Epidermal melanocyte (primary cell): ENCODE data around the gene MORC2.

Experiments used
- DNase-seq: peaks from one replicate; pipeline ENCODE4 v3.0.0; 2011; ENCODE audit warnings: low spot score; ENCODE audit not compliant: insufficient read length

Gene MORC2

GRCh38 chr22:30889268-30889995 is 79.1 kb downstream of the MORC2 start:
- no peak for DNase-seq

- no peak for DNase-seq
Observed at GRCh38 chr22:30887861-30888260, 80.7 kb downstream of the MORC2 start.

- DNase-seq: no peak
Observed at GRCh38 chr22:30887453-30887852, 81.1 kb downstream of the MORC2 start.

- DNase-seq: no peak
Observed at GRCh38 chr22:30885591-30885990, 83.0 kb downstream of the MORC2 start.

GRCh38 chr22:30885001-30885366 is 83.6 kb downstream of the MORC2 start:
- no peak for DNase-seq

DNA sequence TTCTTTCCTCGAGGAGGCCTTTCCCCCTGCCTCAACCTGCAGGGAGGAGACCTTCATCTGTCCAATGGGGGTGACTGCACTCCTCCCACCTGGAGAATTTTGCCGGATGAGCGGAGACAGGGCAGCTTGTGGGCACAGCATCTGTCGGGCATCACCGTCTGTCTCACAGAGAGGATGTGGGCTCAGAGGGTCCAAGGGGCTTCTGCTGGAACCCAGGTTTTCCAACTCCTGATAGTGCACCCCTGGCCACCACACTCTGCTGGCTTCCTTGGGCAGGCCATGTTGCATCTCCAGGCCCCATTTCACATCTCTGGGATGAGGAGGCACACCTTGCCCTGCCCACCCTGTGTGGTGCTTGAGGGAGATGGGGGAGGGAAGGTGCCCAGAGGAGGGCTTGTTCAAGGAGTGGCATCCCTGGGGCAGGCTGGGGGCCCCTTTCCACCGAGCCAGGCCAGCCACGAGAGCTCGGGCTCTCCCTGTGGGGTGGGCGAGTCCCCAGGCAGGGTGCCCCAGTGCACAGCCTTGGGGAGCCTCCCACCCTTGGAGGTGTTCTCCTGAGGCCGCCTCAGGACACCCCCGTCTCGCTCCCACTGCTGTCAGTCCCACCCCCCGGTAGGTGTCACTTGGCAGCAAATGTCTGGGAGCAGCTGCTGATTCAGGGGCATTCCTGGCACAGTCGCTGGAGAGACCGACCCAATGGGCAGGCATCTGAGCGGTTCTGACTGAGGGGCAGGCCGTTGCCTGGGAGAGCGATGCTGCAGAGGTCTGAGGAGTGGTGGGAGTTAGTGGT is 84.2 kb downstream of the MORC2 start:
- no peak for DNase-seq

DNA sequence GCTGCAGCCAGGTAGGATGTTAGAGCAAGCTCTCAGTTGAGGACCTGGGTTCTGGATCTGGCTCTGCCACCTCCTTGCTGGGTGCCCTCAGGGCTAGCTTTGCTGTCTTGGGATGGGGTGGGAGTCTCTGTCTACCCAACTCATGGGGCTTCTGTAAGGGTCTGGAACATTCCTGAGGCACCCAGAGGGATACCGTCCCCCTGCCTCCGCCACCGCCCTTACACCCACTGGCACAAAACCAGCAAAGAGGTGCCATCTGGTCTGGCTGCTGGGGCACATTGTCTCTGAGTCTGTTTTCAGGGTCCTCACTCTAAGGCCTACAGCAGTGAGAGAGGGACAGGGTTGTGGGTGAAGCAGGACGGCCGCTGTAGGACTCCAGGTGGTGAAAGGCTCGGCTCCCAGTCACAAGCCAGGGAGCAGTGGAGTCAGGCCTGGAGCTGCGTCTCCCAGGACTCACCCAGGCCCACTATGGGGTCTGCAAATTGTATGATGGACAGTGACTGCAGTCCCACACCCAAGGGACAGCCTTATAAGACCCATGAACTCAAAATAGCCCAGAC is 84.9 kb downstream of the MORC2 start:
- no peak for DNase-seq

GRCh38 chr22:30882974-30883533 is 85.5 kb downstream of the MORC2 start:
- no peak for DNase-seq

- no peak for DNase-seq
Observed at GRCh38 chr22:30882184-30882717, 86.3 kb downstream of the MORC2 start.

DNA sequence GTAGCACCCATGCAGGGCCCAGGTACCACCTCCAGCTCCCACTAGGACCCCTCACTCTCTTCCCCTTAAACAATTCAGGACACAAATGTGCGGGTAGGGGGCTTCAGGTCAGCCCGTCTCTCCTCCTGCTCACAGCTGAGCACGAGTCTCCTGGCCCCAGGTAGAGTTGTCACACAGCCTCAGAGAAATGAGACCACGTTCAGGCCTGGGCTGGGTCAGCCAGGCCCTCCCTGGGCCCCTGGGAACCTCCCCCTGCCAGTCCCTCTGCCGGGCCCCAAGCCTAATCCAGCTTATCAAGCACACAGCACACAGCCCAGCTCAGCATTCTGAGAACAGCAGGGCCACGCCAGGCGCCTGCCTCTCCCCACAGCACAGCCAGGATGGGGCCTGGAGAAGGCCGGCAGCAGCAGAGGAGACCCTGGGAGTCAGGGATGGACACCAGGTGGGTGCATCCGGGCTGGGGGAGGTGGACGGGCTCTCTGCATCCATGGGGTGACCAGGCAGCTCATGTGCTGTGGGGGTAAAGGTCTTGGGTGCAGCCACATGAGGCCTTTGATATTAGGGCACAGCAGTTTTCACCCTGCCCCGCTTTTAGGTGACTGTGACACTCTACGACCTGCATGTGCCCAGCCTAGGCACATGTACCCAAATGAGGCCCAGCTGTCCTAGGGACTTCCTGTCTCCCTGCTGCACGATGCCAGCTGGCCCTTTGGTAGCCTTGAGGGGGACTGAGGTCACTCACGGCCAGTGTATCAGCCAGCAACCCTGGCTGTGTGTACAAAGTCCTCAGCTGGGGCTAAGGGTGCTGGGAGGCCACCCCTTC is 87.0 kb downstream of the MORC2 start:
- no peak for DNase-seq

DNA sequence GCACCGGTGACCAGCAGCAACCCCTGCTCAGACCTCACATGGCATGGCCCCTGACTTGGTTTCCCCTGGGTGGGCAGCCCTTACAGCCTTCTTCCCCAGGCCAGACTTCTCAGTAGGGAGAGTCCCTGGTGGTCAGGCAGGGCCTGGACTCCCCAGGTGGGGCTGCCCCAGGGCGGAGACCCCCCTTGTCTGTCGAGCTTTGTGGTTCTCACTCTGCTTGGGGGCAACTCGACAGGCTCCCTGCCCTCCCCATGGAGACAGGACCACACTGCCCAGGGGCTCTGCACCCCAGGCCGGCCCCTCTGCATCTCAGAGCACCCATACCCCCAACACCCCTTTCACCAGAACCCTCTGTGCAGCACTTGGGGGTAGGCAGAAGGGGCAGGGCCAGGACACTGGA is 87.7 kb downstream of the MORC2 start:
- DNase-seq: no peak

GRCh38 chr22:30880181-30880601 is 88.4 kb downstream of the MORC2 start:
- DNase-seq: no peak

- no peak for DNase-seq
Observed at GRCh38 chr22:30879415-30879797, 89.2 kb downstream of the MORC2 start.

GRCh38 chr22:30878516-30879414 is 89.8 kb downstream of the MORC2 start:
- DNase-seq: no peak

DNA sequence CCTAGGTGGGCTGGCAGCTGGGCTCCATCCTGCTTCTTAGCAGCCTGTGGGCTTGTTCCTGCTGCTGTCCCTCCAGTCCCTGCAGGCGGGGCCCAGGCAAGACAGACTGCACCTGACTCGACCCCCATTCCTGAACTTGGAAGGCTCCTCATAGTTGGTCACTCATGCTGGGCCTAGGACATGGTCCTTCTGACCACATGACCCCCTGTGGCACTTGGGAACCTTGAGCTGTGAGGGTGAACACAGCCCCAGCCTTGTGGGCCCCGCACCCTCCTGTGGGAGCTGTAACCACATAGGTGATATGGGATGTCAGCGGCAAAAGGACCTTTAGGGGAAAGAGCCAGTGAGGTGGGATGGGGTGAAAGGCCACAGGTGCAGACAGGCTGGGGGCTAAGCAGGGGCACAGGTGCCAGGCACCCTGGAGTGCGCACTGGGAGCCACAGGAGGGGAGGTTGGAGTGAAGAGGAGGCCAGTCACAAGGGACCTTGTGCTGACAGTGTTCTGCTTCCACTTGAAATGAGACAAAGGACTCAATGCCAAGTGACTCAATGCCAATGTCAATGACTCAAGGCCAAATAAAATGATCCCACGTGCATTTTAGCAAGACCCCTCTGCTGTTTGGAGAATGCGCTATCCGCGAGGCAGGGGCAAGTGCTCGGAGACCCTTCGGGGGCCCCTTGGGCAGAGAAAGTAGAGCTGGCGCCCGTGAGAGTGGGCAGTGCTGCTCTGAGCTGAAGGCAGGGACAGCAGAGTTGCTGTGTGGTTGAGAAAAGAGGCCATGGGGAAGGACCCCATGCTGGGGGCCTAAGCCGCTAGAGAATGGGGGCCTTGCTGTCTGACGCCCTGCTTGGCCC is 90.7 kb downstream of the MORC2 start:
- DNase-seq: no peak

GRCh38 chr22:30876915-30877553 is 91.5 kb downstream of the MORC2 start:
- DNase-seq: no peak

DNA sequence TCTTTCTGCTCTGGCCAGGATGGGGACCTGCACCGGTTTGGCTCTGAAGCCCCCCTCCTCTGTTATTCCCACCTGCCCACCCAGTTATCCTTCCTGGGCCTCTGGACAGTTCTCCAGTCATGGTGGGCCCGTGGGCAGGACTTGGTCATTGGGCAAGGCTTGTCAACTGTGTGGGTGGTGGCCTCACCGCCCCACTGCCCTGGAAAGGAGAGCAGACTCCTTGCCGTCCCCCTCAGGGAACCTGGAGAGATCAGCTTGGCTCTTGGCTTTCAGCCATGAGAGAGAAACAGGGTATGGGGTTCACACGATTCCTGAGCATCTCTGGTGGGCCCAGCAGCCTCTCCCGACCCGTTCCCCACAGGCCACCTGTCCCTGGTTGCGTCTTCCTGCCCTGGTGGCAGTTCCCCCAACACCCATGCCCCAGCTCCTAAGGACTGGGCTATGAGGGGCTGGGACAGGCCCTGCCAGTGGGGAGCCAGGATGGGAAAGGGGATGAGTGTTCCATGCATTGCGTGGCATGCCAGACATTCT is 92.3 kb downstream of the MORC2 start:
- DNase-seq: no peak

DNA sequence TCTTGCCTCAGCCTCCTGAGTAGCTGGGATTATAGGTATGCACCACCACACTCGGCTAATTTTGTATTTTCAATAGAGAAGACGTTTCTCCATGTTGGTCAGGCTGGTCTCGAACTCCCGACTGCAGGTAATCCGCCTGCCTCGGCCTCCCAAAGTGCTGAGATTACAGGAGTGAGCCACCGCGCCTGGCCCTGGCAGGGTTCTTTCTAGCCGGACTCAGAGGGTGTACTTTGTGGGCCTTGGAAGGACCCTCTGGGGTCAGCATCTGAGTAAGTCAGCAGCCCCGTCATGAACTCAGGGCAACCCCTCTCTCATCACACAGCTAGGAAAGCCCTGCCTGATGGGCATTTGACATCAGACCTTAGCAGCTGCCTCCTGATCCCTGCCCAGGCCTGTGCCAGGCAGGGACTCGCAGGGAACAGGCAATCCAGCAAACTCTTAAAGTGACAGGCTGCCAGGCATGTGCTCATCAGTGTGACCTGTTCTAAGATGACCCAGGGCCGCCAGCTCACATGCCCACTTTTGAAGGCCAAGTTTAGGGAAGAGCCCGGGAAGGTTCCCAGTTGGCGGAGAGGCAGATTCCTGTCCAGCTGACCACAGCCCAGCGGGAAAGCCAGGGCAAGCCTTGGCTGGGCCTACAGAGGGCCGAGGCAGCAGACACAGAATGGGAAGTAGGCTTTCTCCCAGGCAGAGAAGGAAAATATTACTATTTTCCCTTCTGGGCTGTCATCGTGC is 92.9 kb downstream of the MORC2 start:
- no peak for DNase-seq
